Endothelial cell of umbilical vein (primary cell): ENCODE data around the gene SYT6. TPM values are rescaled to one million over a fixed set of nuclear protein-coding genes. Genes with fewer than 3 reads are reported as not detected.

Experiments
- BruUV-seq: library from RNA; stranded (reverse); fragments of 400-500 nt; replicated peaks from 2 replicates; lab custom pipeline; 2021; lab: Mats Ljungman, UMichigan
- CTCF ChIA-PET: fragments of 300-600, 350-600 bp; sonication (Branson Sonifier 250); formaldehyde crosslinking; loops from one replicate; lab custom pipeline; 2021; ENCODE audit warnings: antibody characterized with exemption, inconsistent platforms; lab: Charles Lee
- POLR2A ChIA-PET: fragments of 300-600, 350-600 bp; sonication (Branson Sonifier 250); formaldehyde crosslinking; loops from one replicate; lab custom pipeline; 2021; ENCODE audit warnings: antibody characterized with exemption, inconsistent platforms; lab: Charles Lee
- DNase-seq: peaks from one replicate; pipeline ENCODE4 v3.0.0-alpha.2; 2011; ENCODE audit warnings: low read depth, low spot score
- FAIRE-seq: peaks from 2 replicates; lab custom pipeline; 2011; peaks lifted over from hg19 to GRCh38; lab: Jason Lieb, UNC
- H2AFZ ChIP-seq: 2 replicates; pipeline ENCODE4 v1.6.0; 2012; ENCODE audit warnings: low read depth, low read length, control low read depth, inconsistent platforms
- H3K27ac ChIP-seq: 2 replicates; pipeline ENCODE4 v1.5.1; 2011; ENCODE audit warnings: low read depth, mild to moderate bottlenecking, control low read depth, low read length, moderate library complexity; ENCODE audit not compliant: insufficient read depth
- H3K27me3 ChIP-seq, 2 experiments: 2 replicates each; pipeline versions ENCODE4 v1.6.0 to v1.6.1; 2011; ENCODE audit warnings: low read length in 2 of 2, mixed read lengths in 1 of 2; ENCODE audit not compliant: control insufficient read depth in 2 of 2, insufficient read depth in 2 of 2
- H3K36me3 ChIP-seq, 2 experiments: 2 replicates in 1 of 2; 3 replicates in 1 of 2; pipeline ENCODE4 v1.5.1; 2011; ENCODE audit warnings: low read length in 2 of 2, mild to moderate bottlenecking in 1 of 2, moderate library complexity in 1 of 2; ENCODE audit not compliant: control insufficient read depth in 2 of 2, insufficient read depth in 2 of 2; ENCODE audit errors: extremely low read depth in 1 of 2
- H3K4me1 ChIP-seq: 3 replicates; pipeline ENCODE4 v1.5.1; 2011; ENCODE audit warnings: mild to moderate bottlenecking, low read length; ENCODE audit not compliant: control insufficient read depth, insufficient read depth; ENCODE audit errors: extremely low read depth
- H3K4me2 ChIP-seq: 2 replicates; pipeline ENCODE4 v1.6.1; 2011; ENCODE audit warnings: low read length, control low read depth, mixed read lengths; ENCODE audit not compliant: insufficient read depth
- H3K4me3 ChIP-seq, 3 experiments: fragments of 200-600 bp in 1 of 3; sonication (generic), shearing (Covaris generic) in 1 of 3; replicated peaks in 1 of 3; 2 replicates each; pipeline ENCODE4 v1.5.1; 2011 to 2016; ENCODE audit warnings: control low read depth in 3 of 3, low read length in 3 of 3, mild to moderate bottlenecking in 2 of 3, inconsistent platforms in 1 of 3, low read depth in 1 of 3, moderate library complexity in 1 of 3; ENCODE audit not compliant: insufficient read depth in 1 of 3
- H3K79me2 ChIP-seq: 2 replicates; pipeline ENCODE4 v1.6.0; 2012; ENCODE audit warnings: low read length, inconsistent platforms; ENCODE audit not compliant: control insufficient read depth, insufficient read depth
- H3K9ac ChIP-seq: replicated peaks from 2 replicates; pipeline ENCODE3; 2011; ENCODE audit warnings: low read length, control low read depth; ENCODE audit not compliant: insufficient read depth; ENCODE audit errors: extremely low read depth
- H3K9me1 ChIP-seq: replicated peaks from 3 replicates; pipeline ENCODE4 v1.6.0; 2011; ENCODE audit warnings: mild to moderate bottlenecking, low read length; ENCODE audit not compliant: control insufficient read depth, insufficient read depth; ENCODE audit errors: extremely low read depth
- H3K9me3 ChIP-seq: replicated peaks from 2 replicates; pipeline ENCODE4 v1.5.1; 2012; ENCODE audit warnings: low read length, inconsistent platforms; ENCODE audit not compliant: control insufficient read depth, insufficient read depth
- H4K20me1 ChIP-seq: replicated peaks from 2 replicates; pipeline ENCODE3; 2011; ENCODE audit warnings: mild to moderate bottlenecking, low read length; ENCODE audit not compliant: control insufficient read depth, insufficient read depth; ENCODE audit errors: extremely low read depth
- CTCF ChIP-seq, 2 donors: IDR thresholded peaks; 1 replicate in 1 of 2; 2 replicates in 1 of 2; pipeline ENCODE4 v1.5.1; 2011; ENCODE audit warnings: low read length in 2 of 2, mild to moderate bottlenecking in 2 of 2, moderate library complexity in 2 of 2, control low read depth in 1 of 2, inconsistent platforms in 1 of 2, low read depth in 1 of 2; ENCODE audit not compliant: insufficient read depth in 1 of 2; ENCODE audit errors: extremely low read depth in 1 of 2
- EZH2 ChIP-seq: IDR thresholded peaks from 2 replicates; pipeline ENCODE4 v1.6.1; 2012; ENCODE audit warnings: borderline replicate concordance, low read depth, mild to moderate bottlenecking, moderate library complexity, low read length, inconsistent platforms; ENCODE audit not compliant: severe bottlenecking
- FOS ChIP-seq: IDR thresholded peaks from 2 replicates; pipeline ENCODE4 v1.6.1; 2011; ENCODE audit warnings: mild to moderate bottlenecking, low read length, moderate library complexity, borderline replicate concordance; ENCODE audit not compliant: insufficient read depth
- GATA2 ChIP-seq: IDR thresholded peaks from 2 replicates; pipeline ENCODE4 v1.7.0; 2011; ENCODE audit warnings: low read depth, mild to moderate bottlenecking, moderate library complexity, mixed read lengths, low read length; ENCODE audit not compliant: insufficient read length, insufficient read depth
- MAX ChIP-seq: IDR thresholded peaks from 2 replicates; pipeline ENCODE4 v1.6.1; 2011; ENCODE audit not compliant: insufficient read depth, insufficient read length
- MYC ChIP-seq: IDR thresholded peaks from one replicate; pipeline ENCODE4 v1.6.1; 2011; ENCODE audit warnings: mild to moderate bottlenecking, low read depth, low read length
- POLR2A ChIP-seq: IDR thresholded peaks from 2 replicates; pipeline ENCODE4 v1.6.1; 2012; ENCODE audit warnings: low read depth, mild to moderate bottlenecking, control low read depth, low read length
- dilution Hi-C: fragments of 300-500 bp; cut with MboI; formaldehyde crosslinking; loops from one replicate; pipeline ENCODE4 v1.15.0; 2019; ENCODE audit warnings: low sequenced_read_pairs; ENCODE audit not compliant: extremely low pct_ligation_motif_present
- intact Hi-C: fragments of 100-400 bp; cut with micrococcal nuclease; formaldehyde crosslinking; loops from one replicate; pipeline ENCODE4 v1.10.0; 2022
- polyA plus RNA-seq, 4 experiments: library from polyadenylated mRNA; depleted of rRNA in 3 of 4; stranded (reverse) in 3 of 4; unstranded in 1 of 4; fragments of >200 nt; gene quantifications; 2 replicates each; pipeline versions ENCODE4 v1.2.1 to v1.2.3, GENCODE V29; 2011 to 2012; ENCODE audit warnings: missing spikeins in 1 of 4
- total RNA-seq: library from RNA; stranded (reverse); gene quantifications from 2 replicates; pipeline ENCODE4 v1.2.3, GENCODE V29; 2021

SYT6 gene
- total and polyA plus RNA-seq, 2 donors (not counting 3 experiments of a cell fraction or from before 2014, with no cell fraction given): 0.04 TPM; not detected in 1

GRCh38 chr1:114103992-114104391 lies 49.7 kb downstream of the SYT6 start:
- Histone ChIP-seq H3K36me3 (no peaks in the 10 kb centered on the region), H3K4me1 (no peaks in the 10 kb centered on the region), H3K9ac (no peak overlapping the region), H2AFZ (no peak overlapping the region), H3K4me2 (no peak overlapping the region), H3K27me3 (no peaks in the 10 kb centered on the region), H3K27ac (no peak overlapping the region), H3K4me3 (no peak overlapping the region), H3K79me2 (no peaks in the 10 kb centered on the region), H3K9me1 (no peaks in the 10 kb centered on the region), H3K9me3 (no peaks in the 10 kb centered on the region), H4K20me1 (no peaks in the 10 kb centered on the region)
- intact Hi-C loops (no loop called here), dilution Hi-C loops (no loop called here)
- no peak for TF ChIP-seq POLR2A
- TF ChIP-seq GATA2: no peak
- TF ChIP-seq MYC: no peak
- TF ChIP-seq CTCF (IDR thresholded peaks at IDR 0.05; ENCODE audit: extremely low read depth in 1 of 2, insufficient read depth in 1 of 2, low read depth in 1 of 2, low read length in 2 of 2): no peak
- TF ChIP-seq EZH2: no peak
- no peak for TF ChIP-seq MAX
- TF ChIP-seq FOS: no peak
- FAIRE-seq: no peak
- ChIA-PET CTCF (no interaction called here), POLR2A (no interaction called here)
- DNase-seq: no peak
- BruUV-seq: no TSS peak
